Measurements from ENCODE around the gene ARRDC4.

ARRDC4 gene

DNA sequence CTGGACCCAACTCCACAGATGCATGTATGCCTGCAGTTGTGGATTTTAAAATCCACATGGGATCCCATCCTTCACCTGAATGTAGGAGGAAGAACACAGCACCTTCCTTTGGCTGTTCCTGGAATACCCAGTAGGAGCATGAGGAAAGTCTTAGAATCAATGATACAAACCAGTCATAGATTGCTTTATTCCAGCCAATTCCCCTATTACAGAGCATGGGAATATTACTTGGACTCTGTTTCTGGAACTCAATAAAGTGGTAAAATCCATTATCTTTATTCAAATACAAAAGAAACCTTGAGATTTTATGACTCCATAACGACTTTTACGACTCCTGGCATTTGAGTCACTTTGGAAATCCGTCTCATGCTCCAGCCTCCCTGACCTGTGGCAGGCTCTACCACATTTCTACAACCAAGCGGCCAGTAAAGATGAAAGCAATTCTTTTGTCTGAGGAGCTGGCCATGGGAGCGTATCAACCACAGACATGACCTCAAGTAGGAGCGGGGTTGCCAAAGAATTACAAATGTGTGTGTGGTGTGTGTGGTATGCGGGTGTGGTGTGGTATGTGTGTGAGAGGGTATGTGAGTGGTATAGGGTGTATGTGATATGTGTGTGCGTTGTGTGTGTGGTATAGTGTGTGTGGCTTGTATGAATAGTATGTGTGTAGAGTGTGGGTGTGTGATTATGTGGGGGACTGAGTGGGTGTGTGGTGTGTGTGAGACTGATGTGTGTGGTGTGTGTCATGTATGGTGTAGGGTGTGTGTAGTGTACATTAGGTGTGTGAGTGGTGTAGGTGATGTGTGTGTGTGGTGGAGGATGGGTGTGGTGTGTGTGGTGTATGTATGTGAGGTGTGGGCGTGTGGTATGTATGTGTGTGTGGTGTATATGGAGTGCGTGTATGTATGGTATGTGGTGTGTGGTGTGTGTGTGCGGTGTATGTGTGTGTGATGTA is 40.0 kb downstream of the ARRDC4 start:
- no peak for DNase-seq

DNA sequence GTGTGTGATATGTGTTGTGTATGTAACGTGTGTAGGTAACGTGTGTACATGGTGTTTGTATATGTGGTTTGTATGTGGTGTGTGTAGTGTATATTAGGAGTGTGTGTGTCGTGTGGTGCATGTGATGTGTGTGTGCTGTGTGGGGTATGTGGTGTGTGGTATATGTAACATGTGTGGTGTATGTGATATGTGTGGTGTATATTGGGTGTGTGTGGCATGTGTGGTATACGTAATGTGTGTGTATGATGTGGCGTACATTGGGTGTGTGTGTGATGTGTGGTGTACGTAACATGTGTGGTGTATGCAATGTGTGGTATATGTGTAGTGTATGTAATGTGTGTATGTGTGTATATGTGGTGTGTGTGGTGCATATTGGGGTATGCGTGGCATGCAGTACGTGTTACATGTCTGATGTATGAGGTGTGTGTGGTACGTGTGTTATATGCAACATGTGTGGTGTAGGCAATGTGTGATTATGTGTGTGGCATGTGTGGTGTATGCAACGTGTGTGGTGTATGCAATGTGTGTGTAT is 41.2 kb downstream of the ARRDC4 start:
- DNase-seq, result no peak

DNA sequence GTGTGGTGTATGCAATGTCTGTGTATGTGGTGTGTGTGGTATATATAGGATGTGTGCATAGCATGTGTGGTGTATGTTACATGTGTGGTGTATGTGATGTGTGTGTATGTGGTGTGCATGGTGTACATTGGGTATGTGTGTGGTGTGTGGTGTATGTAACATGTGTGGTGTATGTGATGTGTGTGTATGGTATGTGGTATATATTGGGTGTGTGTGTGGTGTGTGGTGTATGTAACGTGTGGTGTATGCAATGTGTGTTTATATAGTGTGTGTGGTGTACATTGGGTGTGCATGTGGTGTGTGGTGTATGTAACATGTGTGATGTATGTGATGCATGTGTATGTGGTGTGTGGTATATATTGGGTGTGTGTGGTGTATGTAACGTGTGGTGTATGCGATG is 41.9 kb downstream of the ARRDC4 start:
- DNase-seq, result no peak

DNA sequence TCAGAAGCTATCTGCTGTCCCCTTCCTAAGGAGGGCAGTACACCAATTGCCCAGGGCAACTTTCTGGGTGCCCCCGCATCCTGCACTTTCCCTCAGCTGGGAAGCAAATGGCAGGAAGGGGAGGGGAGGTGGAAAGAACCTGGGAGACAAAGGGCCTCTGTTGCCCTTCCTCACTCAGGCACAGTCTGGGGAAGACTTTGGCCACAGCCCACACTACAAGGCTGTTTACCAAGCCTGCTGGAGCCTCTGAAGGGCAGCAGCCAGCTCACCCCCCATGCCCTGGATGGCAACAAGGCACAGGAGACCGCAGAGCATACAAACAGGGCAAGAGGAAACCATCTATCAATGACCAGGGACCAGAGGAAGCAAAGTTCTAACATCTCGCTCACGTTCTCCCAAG is 42.4 kb downstream of the ARRDC4 start:
- no peak for DNase-seq

DNA sequence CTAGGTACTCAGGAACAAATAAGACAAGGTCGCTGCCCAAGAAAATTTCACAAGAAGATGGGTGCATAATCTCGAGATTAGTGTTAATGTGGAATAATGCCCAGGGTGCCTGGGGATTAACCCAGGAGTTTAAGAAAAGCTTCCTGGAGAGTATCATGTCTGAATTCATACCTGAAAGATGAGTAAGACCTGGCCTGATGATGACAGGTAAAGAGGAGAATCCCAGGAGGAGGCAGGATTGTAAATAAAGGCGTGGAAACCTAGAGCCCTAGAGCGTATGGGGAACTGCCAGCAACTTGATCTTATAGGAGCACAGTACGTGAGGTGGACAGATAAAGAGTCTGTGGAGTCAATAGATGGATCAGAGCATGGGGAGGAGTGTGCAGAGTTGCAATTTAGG is 43.0 kb downstream of the ARRDC4 start:
- no peak for DNase-seq

DNA sequence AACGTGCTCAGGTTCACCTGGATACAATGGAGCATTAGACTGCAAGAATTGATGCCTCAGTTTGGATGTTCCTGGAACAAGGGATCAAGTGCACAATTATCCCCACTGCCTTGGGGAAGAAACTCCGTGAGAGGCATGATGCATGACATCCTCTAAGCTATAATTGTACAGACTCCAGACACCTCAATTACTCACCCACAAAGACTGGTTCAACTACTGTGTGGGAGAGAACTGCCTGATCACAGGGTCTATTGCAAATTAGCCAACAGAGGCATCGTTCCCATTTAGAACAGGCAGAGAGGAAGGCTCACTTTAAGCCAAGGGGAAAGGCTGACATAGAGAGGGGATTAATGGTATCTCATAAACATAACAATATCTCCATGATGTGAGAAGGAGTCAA is 43.5 kb downstream of the ARRDC4 start:
- DNase-seq, result no peak

DNA sequence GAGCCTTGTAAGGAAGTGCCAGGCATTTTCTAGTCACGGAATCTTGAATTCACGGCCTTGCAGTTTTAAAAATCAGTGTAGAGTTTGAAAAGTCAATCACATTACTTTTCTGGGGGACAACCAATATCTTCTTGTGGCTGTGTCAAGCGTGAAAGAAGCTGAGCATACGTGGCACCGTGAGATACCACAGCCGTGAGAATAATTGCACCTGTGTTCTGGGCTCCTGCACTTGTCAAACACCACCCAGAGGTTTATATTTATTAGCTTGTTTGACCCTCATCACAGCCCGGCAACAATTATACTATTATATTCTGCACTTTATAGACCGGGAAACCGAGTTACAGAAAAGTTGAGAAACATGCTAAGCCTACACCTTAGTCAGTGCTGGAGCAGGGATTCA is 45.2 kb downstream of the ARRDC4 start:
- no peak for DNase-seq

DNA sequence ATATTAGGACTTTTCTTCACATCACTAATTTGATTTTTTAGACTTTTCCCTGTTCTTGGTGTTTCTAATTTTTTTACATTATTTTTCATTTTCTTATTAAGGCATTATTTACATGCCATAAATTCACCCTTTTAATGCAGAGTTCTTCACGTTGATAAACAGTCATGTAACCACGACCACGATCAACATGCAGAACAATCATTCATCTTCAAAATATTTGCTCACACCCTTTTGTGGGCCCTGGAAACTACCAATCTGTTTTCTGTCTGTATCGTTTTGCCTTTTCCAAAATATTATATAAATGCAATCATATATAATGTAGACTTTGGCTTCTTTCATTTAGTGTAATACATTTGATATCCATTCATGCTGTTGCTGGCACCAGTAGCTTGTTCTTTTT is 48.7 kb downstream of the ARRDC4 start:
- no peak for DNase-seq

DNA sequence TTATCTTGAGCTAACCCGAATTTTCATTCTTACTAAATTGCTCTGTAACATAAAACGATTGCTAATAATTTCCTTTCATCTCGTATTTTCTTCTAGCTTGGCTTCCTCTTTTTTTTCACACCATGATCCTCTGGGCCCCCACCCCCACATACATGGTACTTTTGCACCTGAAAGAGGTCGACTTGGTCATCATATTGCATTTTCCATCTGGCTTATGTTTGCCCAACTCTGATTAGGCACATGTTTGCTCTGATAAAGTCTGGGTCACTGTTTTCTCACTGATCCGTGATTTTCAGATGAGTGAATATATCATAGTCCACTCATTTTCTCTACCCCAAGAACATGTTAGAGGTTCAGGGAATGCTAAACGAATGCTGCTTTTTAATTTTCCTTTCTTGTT is 49.5 kb downstream of the ARRDC4 start:
- no peak for DNase-seq

DNA sequence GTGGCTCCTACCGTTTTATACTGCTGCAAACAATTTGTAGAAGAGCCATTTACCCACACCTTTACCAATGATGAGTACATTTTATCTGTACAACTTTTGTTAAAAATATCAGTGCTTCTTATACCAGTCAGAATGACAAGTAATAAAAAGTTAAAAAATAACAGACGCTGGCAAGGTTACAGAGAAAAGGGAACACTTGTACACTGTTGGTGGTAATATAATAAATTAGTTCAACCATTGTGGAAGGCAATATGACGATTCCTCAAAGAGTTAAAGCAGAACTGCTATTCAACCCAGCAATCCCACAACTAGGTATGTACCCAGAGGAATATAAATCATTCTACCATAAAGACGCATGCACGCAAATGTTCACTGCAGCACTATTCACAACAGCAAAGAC is 51.9 kb downstream of the ARRDC4 start:
- DNase-seq, result no peak

DNA sequence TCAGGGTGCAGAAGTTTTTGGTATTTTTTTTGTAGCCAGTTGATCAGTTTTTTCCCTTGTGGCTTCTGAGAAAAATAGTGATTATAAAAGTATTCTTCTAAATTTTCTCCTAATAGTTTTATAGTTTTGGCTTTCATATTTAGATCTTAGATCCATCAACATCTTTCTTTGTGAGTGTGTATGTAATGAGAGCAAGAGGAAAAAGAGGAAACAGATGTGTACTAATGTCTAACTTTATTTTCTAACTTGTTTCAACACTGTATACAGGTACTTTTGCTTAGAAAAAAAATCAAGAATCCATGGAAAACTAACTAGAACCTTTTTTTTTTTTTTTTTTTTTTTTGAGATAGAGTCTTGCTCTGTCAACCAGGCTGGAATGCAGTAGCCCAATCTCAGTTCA is 53.1 kb downstream of the ARRDC4 start:
- no peak for DNase-seq

DNA sequence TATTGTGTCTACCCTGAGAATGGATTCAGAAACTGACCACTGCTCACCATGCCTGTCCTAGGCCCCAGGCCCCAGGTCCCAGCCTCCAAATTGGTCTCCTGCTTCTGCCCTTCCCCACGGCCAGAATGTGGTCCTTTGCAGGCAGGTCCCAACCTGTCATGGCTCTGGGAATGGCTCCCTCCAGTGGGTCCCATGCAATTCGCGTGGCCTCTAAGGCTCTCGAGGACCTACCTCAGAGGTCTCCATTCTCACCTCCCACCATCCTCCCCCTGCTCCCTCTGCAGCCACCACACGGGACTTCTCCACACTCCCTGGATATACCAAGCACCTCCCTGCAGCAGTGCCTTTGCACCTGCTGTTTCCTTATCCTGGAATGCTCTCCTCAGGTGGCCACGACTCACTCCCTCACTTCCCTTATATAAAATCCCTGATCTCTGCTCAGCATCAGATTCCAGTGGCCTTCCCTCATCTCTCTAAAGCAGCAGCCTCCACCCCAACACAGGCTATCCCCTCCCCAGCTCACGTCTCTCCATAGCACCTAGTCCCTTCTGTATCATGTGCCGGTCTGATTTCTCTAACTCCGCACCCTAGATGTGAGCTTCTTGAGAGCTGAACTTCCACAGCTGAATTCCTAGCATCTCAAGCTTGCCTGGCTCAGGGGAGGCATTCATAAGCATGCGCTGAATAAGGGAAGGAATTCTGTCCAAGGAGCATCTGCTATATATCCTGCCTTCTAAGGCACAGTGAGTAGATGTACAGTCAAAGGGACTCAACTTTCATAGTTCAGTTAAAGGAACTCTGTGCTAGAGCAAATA is 56.9 kb downstream of the ARRDC4 start:
- DNase-seq, result no peak

DNA sequence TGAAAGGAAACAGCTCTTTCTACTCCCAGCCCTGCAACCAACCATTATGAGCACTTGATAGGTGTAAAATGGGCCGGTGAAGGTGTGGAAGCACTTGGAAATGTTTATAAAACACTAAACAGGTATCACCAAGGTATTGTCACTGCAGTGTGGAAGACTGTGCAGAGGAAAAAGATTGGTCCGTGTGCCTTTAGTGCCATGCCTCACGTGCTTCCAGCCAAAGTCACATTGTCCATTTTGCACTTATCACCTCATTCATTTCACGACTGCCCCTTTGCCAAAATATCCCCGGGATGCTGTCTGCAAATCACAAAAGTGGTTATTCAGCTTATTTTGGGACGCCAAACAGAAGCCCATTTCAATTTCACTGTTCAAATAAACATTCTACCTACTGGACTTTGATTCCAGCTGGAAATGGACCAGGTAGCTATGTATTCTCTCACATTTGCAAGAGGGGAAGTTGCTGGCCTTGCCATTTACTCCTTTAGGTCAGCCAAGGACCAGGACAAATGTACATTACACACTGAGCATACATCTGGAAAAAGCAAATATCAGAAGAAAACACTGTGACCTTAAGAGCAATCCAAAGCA is 58.4 kb downstream of the ARRDC4 start:
- no peak for DNase-seq

Measured in activated CD8-positive, alpha-beta memory T cell treated with anti-CD3 and anti-CD28 coated beads, Interleukin-2, amount 50 U/mL, for 48 hours (primary cell).